Retinal pigment epithelial cell (primary cell): ENCODE measurements around the gene WNT10A.
"Not testable (repeated sequence)": the region's sequence is repeated elsewhere in the genome, so short reads cannot be mapped to it uniquely, and the experiment has no call there.

ENCODE experiments used
- DNase-seq: peaks from one replicate; pipeline ENCODE4 v3.0.0-alpha.2; 2010; ENCODE audit warnings: low read depth
- H3K4me3 ChIP-seq: 2 replicates; pipeline ENCODE4 v1.5.1; 2011; ENCODE audit warnings: mild to moderate bottlenecking, low read length, control low read depth, moderate library complexity
- CTCF ChIP-seq: conservative IDR thresholded peaks from 2 replicates; pipeline ENCODE4 v1.5.1; 2011; ENCODE audit warnings: low read depth, low read length, control low read depth, inconsistent platforms

The WNT10A gene

DNA sequence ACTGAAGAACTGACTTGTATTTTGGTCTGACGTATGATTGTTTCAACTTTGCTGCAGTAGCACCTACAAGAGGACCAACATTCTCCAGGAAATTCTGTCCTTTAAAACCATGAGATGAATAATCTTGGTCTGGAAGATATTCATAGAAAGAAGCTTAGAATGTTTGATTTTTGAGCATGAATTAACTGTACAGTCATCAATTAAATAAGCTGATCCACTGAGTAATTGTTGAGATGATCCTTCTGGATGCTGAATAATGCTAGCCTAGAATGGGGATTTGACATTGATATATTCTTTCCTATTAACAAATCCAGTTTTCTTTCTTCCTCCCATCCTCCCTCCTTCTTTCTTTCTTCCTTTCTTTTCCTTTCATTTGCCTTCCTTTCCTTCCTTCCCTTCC is 39.9 kb downstream of the WNT10A start:
- no peak for DNase-seq
- no peak for TF ChIP-seq CTCF
- H3K4me3 ChIP-seq: no peak overlapping the region

GRCh38 chr2:218924757-218925156 is 44.1 kb downstream of the WNT10A start:
- no peak for TF ChIP-seq CTCF
- no peak overlapping the region for H3K4me3 ChIP-seq
- no peak for DNase-seq

GRCh38 chr2:218925434-218925833 is 44.8 kb downstream of the WNT10A start:
- DNase-seq: no peak
- no peak for TF ChIP-seq CTCF
- H3K4me3 ChIP-seq: no peak overlapping the region

DNA sequence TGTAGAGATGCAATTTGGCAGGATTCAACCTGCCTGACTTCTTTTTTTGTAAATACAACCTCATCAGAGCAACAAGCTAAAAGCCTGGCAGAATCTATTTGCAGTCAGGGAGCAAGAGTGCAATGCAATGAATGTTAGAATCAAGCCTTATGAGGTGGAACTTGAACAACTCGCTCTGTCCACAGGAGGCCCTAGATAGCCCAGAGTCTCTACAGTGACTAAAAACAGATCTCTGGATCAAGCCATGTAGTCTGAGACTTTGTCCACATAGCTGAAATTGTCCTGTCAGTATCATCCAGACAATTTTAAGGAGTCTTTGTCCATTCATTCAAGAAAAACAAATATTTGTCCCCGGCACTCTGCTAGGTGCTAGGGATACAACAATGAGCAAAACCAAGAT is 46.8 kb downstream of the WNT10A start:
- no peak for TF ChIP-seq CTCF

GRCh38 chr2:218927876-218928275 is 47.2 kb downstream of the WNT10A start:
- TF ChIP-seq CTCF: no peak
- H3K4me3 ChIP-seq: no peak overlapping the region
- DNase-seq: no peak

More for the DNA sequence above, 46.8 kb downstream of the WNT10A start:
- DNase-seq: no peak
- no peak overlapping the region for H3K4me3 ChIP-seq

- DNase-seq, H3K4me3 ChIP-seq: not testable (repeated sequence)
Observed at GRCh38 chr2:218930488-218930887, 49.8 kb downstream of the WNT10A start.

DNA sequence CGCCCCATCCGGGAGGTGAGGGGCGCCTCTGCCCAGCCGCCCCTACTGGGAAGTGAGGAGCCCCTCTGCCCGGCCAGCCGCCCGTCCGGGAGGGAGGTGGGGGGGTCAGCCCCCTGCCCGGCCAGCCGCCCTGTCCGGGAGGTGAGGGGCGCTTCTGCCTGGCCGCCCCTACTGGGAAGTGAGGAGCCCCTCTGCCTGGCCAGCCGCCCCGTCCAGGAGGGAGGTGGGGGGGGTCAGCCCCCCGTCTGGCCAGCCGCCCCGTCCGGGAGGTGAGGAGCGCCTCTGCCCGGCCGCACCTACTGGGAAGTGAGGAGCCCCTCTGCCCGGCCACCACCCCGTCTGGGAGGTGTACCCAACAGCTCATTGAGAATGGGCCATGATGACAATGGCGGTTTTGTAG is 51.1 kb downstream of the WNT10A start:
- not testable (repeated sequence) for DNase-seq, H3K4me3 ChIP-seq
